Smooth muscle cell (in vitro differentiated cells): ENCODE data around the gene LINGO1. TPM values are rescaled to one million over a fixed set of nuclear protein-coding genes. Genes with fewer than 3 reads are reported as not detected.

Source experiments
- DNase-seq: peaks from one replicate; lab custom pipeline; 2025; ENCODE audit not compliant: unreplicated experiment; lab: John Stamatoyannopoulos, UW
- H2AFZ ChIP-seq: fragments of 200-600 bp; sonication (generic); 2 replicates; pipeline ENCODE4 v1.6.0; 2016; ENCODE audit warnings: antibody characterized with exemption, low read depth, mild to moderate bottlenecking
- H3F3A ChIP-seq: fragments of 200-600 bp; sonication (generic); 2 replicates; pipeline ENCODE4 v1.6.0; 2017; ENCODE audit warnings: antibody characterized with exemption, low read depth
- H3K27ac ChIP-seq: fragments of 200-600 bp; sonication (generic); 2 replicates; pipeline ENCODE4 v1.5.1; 2016; ENCODE audit warnings: low read depth, mild to moderate bottlenecking
- H3K27me3 ChIP-seq: fragments of 200-600 bp; sonication (generic); 2 replicates; pipeline ENCODE4 v1.6.1; 2016; ENCODE audit warnings: low read depth, mild to moderate bottlenecking
- H3K36me3 ChIP-seq: fragments of 200-600 bp; sonication (generic); 2 replicates; pipeline ENCODE4 v1.5.1; 2016; ENCODE audit warnings: low read depth
- H3K4me1 ChIP-seq: fragments of 200-600 bp; sonication (generic); 2 replicates; pipeline ENCODE4 v1.5.1; 2016; ENCODE audit warnings: low read depth
- H3K4me2 ChIP-seq: fragments of 200-600 bp; sonication (generic); 2 replicates; pipeline ENCODE4 v1.6.0; 2016; ENCODE audit warnings: mild to moderate bottlenecking
- H3K4me3 ChIP-seq: fragments of 200-600 bp; sonication (generic); 2 replicates; pipeline ENCODE4 v1.5.1; 2016; ENCODE audit warnings: mild to moderate bottlenecking
- H3K79me2 ChIP-seq: fragments of 200-600 bp; sonication (generic); 2 replicates; pipeline ENCODE4 v1.6.0; 2016; ENCODE audit warnings: low read depth, mild to moderate bottlenecking
- H3K9ac ChIP-seq: fragments of 200-600 bp; sonication (generic); 2 replicates; pipeline ENCODE4 v1.6.0; 2016; ENCODE audit warnings: low read depth
- H3K9me3 ChIP-seq: fragments of 200-600 bp; sonication (generic); replicated peaks from 2 replicates; pipeline ENCODE4 v1.5.1; 2016; ENCODE audit warnings: low read depth
- H4K20me1 ChIP-seq: fragments of 200-600 bp; sonication (generic); 2 replicates; pipeline ENCODE4 v1.6.0; 2016; ENCODE audit warnings: low read depth
- CTCF ChIP-seq: fragments of 200-600 bp; sonication (generic); IDR thresholded peaks from 2 replicates; pipeline ENCODE4 v1.5.1; 2017; ENCODE audit warnings: borderline replicate concordance, mild to moderate bottlenecking, antibody characterized with exemption; ENCODE audit not compliant: insufficient read depth, poor library complexity, severe bottlenecking
- WGBS: methylation state at CpG from one replicate; pipeline ENCODE4 v1.1.7; 2016; ENCODE audit warnings: low lambda C conversion rate; 5-methylcytosine and 5-hydroxymethylcytosine counted together
- polyA plus RNA-seq: library from polyadenylated mRNA; unstranded; fragments of >200 nt; fragmentation: Nextera tagmentation; extraction: Ambion mirVana; gene quantifications from 2 replicates; pipeline ENCODE4 v1.2.1, GENCODE V29; 2016
- total RNA-seq: library from RNA; depleted of rRNA; stranded (reverse); fragments of >200 nt; gene quantifications from 2 replicates; pipeline ENCODE4 v1.2.3, GENCODE V29; 2014

LINGO1 gene
- total and polyA plus RNA-seq, 2 experiments from 2014 or later = 3.5 to 13.4 TPM

- Histone ChIP-seq H3K27ac (no peak overlapping the region), H3K79me2 (no peaks in the 10 kb centered on the region), H3K9me3 (no peaks in the 10 kb centered on the region), H3K9ac (no peak overlapping the region), H3K4me3 (no peak overlapping the region), H3K27me3 (no peaks in the 10 kb centered on the region), H4K20me1 (no peaks in the 10 kb centered on the region), H2AFZ (no peak overlapping the region), H3K4me2 (no peak overlapping the region), H3F3A (no peaks in the 10 kb centered on the region), H3K4me1 (no peaks in the 10 kb centered on the region), H3K36me3 (no peaks in the 10 kb centered on the region)
- no peak for DNase-seq
- 98% methylated on average over 4 of the region's 4 CpGs for WGBS
- TF ChIP-seq CTCF = no peak
Observed at GRCh38 chr15:77647961-77648360, 15.2 kb upstream of the LINGO1 start.

DNA sequence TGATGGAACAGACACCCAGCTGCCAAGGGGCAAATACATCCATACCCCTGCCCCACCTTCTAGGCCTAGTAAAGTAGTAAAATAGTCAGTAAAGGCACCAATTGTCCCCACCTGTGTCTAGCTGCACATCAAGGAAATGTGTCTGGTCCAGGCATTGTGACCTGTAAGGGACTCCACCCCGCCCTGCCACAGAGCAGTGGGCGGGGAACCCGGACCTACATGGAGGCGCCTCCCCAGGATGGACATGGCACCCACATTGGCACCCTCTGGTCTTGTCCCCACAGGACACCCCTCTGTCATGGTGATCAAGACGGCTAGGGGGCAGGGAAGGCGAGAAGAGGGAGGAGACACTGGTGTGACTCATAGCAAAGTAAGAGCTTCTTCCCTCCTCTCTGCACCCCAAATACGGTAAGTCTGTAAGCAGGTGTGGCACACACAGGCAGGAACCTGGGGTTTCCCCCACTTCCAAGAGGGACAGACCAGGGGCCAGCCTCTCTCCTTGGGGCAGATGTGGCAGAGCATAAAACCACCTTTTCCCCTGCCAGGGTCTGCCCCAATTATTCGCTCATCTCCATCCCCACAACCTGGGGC lies 13.5 kb upstream of the LINGO1 start:
- no peak for TF ChIP-seq CTCF
- Histone ChIP-seq H3K4me3 (no peak overlapping the region), H3K4me1 (no peaks in the 10 kb centered on the region), H3K9ac (no peak overlapping the region), H2AFZ (no peak overlapping the region), H4K20me1 (no peaks in the 10 kb centered on the region), H3K79me2 (no peaks in the 10 kb centered on the region), H3K27me3 (no peaks in the 10 kb centered on the region), H3F3A (no peaks in the 10 kb centered on the region), H3K27ac (no peak overlapping the region), H3K9me3 (no peaks in the 10 kb centered on the region), H3K4me2 (no peak overlapping the region), H3K36me3 (no peaks in the 10 kb centered on the region)
- WGBS = 82% methylated on average over 8 of the region's 8 CpGs
- DNase-seq = no peak

DNA sequence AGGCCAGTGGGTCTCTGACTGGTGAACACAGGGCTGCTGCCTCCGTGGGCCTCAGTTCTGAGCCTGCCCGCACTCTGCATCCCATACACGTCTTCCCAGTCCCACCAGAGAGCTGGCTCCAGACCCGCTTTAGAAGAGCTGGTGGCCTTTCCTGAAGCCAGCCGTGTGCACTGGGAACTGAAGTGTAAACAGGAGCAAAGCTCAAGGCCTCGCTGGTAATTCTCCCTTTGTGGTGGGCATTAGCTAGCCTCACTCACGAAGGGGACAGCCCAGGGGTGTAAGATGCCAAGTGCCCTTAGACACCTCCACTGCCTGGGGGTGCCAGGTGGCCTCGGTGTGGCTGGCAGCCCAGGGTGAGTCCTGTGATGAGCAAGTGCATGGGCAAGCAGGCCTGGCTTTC lies 12.9 kb upstream of the LINGO1 start:
- WGBS = 87% methylated on average over 8 of the region's 8 CpGs
- H3K9ac ChIP-seq = no peak overlapping the region

More for the DNA sequence above, 12.9 kb upstream of the LINGO1 start:
- no peaks in the 10 kb centered on the region for H3K27me3 ChIP-seq
- H3K27ac ChIP-seq = no peak overlapping the region
- no peaks in the 10 kb centered on the region for H3K4me1 ChIP-seq
- DNase-seq = no peak
- H3K9me3 ChIP-seq = no peaks in the 10 kb centered on the region
- H3K4me3 ChIP-seq = no peak overlapping the region
- H2AFZ ChIP-seq = no peak overlapping the region
- TF ChIP-seq CTCF = no peak
- no peaks in the 10 kb centered on the region for H3F3A ChIP-seq
- no peaks in the 10 kb centered on the region for H3K79me2 ChIP-seq
- H3K36me3 ChIP-seq = no peaks in the 10 kb centered on the region
- no peak overlapping the region for H3K4me2 ChIP-seq
- no peaks in the 10 kb centered on the region for H4K20me1 ChIP-seq
